Stimulated activated CD8-positive, alpha-beta memory T cell treated with anti-CD3 and anti-CD28 coated beads, Interleukin-7, amount 100 ng/mL, for 1 hour (primary cell): ENCODE results near the gene AMBN.
"Not testable (repeated sequence)": the region's sequence is repeated elsewhere in the genome, so short reads cannot be mapped to it uniquely, and the experiment has no call there.

ENCODE experiments used
- DNase-seq, 2 donors: peaks; one replicate each; pipeline ENCODE4 v3.0.0-alpha.2; 2020; ENCODE audit warnings: low read depth in 2 of 2

AMBN gene

GRCh38 chr4:70607334-70607853 lies 15.3 kb downstream of the AMBN start:
- no peak for DNase-seq

- DNase-seq = no peak
Observed at GRCh38 chr4:70608324-70608723, 16.3 kb downstream of the AMBN start.

- no peak for DNase-seq
Observed at GRCh38 chr4:70613306-70614183, 21.5 kb downstream of the AMBN start.

GRCh38 chr4:70614184-70614555 lies 22.1 kb downstream of the AMBN start:
- no peak for DNase-seq

GRCh38 chr4:70619288-70619687 lies 27.2 kb downstream of the AMBN start:
- DNase-seq = no peak

- DNase-seq = no peak
Observed at GRCh38 chr4:70619778-70620177, 27.7 kb downstream of the AMBN start.

- DNase-seq = no peak
Observed at GRCh38 chr4:70623323-70623722, 31.3 kb downstream of the AMBN start.

GRCh38 chr4:70624226-70624793 lies 32.3 kb downstream of the AMBN start:
- no peak for DNase-seq

GRCh38 chr4:70627620-70628019 lies 35.6 kb downstream of the AMBN start:
- no peak for DNase-seq

- no peak for DNase-seq
Observed at GRCh38 chr4:70628444-70628843, 36.4 kb downstream of the AMBN start, which contains the start of gene ENAM. Gene ENAM (plus strand): TSS chr4:70628744. CDS start chr4:70629501, 757 bp downstream.

- DNase-seq = no peak
Observed at GRCh38 chr4:70629469-70630090, 37.5 kb downstream of the AMBN start.

GRCh38 chr4:70630162-70630561 lies 38.1 kb downstream of the AMBN start:
- DNase-seq = no peak

GRCh38 chr4:70632028-70632427 lies 40.0 kb downstream of the AMBN start:
- no peak for DNase-seq

- no peak for DNase-seq
Observed at GRCh38 chr4:70634482-70634881, 42.4 kb downstream of the AMBN start.

- DNase-seq = no peak
Observed at GRCh38 chr4:70637239-70637913, 45.3 kb downstream of the AMBN start.

GRCh38 chr4:70640192-70640591 lies 48.1 kb downstream of the AMBN start:
- no peak for DNase-seq

GRCh38 chr4:70650741-70651140 lies 58.7 kb downstream of the AMBN start:
- not testable (repeated sequence) for DNase-seq

- no peak for DNase-seq
Observed at GRCh38 chr4:70651864-70652506, 59.9 kb downstream of the AMBN start.

GRCh38 chr4:70654605-70655011 lies 62.6 kb downstream of the AMBN start:
- DNase-seq = no peak
